Activated naive CD8-positive, alpha-beta T cell (primary cell): Measurements from ENCODE around the gene TFB2M.

Source experiments
- H3K27ac Mint-ChIP-seq: one replicate; pipeline ENCODE4 v1.8.0; 2021; ENCODE audit warnings: mixed read lengths
- H3K27me3 Mint-ChIP-seq: one replicate; pipeline ENCODE4 v1.8.0; 2021; ENCODE audit warnings: mixed read lengths
- H3K36me3 Mint-ChIP-seq: one replicate; pipeline ENCODE4 v1.8.0; 2021; ENCODE audit warnings: mixed read lengths
- H3K4me1 Mint-ChIP-seq: one replicate; pipeline ENCODE4 v1.8.0; 2021; ENCODE audit warnings: low read depth, mixed read lengths
- H3K4me3 Mint-ChIP-seq: one replicate; pipeline ENCODE4 v1.8.0; 2021; ENCODE audit warnings: mild to moderate bottlenecking, mixed read lengths
- H3K9me3 Mint-ChIP-seq: one replicate; pipeline ENCODE4 v1.8.0; 2021; ENCODE audit warnings: low read depth, mixed read lengths

Gene TFB2M

DNA sequence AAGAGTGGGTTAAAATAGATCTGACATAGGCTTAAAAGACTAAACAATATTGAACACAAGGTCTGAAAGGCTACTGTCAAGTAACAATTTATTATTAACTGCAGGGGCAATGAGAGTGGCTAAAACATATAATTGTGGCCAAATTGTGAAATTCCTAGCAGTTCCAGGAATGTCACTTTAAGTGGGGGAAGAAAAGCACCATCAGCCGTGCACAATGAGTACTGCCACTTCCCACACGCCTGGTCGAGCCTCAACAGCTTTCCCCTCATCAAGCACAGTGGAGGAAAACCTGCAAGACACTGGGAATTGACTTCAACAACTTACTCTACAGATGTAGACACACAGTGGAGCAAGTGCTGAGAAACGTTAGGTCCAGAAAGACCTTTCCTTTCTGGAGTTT lies 16.4 kb downstream of the TFB2M start:
- no peaks in the 10 kb centered on the region for H3K9me3 Mint-ChIP-seq
- H3K4me3 Mint-ChIP-seq = no peak overlapping the region

DNA sequence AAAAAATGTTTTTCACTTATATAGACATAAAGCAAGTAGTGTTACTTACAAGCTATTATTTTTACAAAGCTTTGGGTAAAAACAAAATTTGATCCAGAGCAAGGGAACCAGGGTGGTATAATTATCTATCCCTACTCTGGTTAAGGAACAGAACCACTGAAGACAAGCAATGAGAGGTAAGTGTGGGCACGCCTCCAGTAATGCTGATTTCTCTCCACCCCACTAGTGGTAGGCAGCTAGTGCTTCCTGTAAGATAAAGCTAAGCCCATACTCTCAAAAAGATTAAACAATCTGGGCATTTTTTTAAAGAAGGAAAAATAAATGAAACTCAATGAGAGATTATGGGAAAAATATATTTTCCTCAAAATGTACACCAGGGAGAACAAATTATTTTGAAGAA lies 22.1 kb downstream of the TFB2M start:
- Mint-ChIP-seq H3K4me1 (no peaks in the 10 kb centered on the region), H3K9me3 (no peaks in the 10 kb centered on the region), H3K4me3 (no peak overlapping the region), H3K27ac (no peak overlapping the region), H3K27me3 (no peaks in the 10 kb centered on the region), H3K36me3 (peaks cover 10% of the 10 kb centered on the region)

More for the DNA sequence above, 16.4 kb downstream of the TFB2M start:
- Mint-ChIP-seq H3K36me3 (peaks cover 9% of the 10 kb centered on the region), H3K27me3 (no peaks in the 10 kb centered on the region), H3K27ac (no peak overlapping the region), H3K4me1 (no peaks in the 10 kb centered on the region)

DNA sequence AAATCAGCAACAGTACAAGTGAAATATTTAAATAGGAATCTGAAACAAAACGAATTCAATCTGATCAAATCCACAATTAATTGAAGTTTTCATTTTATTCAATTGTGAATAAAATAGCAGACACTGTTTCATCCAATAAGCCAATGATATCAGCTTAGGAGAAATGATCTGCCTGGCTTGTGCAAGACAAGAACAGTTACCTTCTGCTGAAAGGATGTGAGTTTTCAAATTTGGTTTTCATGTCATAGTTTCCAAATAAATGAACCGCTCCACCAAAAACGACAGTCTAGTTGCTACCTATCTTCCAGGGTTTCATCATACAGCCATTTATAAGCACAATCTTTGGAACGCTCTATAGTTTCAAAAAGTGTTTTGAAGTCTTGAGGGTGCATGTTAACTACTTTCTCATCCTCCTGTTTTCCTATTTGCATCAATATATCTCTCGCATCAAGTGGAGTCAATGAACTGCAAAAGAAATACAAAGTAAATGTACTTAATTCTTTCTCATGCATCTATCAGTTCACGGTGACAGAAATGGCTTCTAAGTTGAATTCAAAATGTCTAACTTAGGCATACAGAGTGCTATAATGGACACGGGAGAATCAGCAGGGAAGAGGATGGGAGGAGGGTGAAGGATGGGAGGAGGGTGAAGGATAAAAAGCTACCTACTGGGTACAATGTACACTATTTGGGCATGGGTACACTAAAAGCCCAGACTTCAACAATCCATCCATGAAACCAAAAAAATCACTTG lies 25.1 kb downstream of the TFB2M start:
- Mint-ChIP-seq H3K27ac (no peak overlapping the region), H3K27me3 (no peaks in the 10 kb centered on the region), H3K36me3 (peaks cover 10% of the 10 kb centered on the region), H3K9me3 (no peaks in the 10 kb centered on the region), H3K4me3 (no peak overlapping the region), H3K4me1 (no peaks in the 10 kb centered on the region)

DNA sequence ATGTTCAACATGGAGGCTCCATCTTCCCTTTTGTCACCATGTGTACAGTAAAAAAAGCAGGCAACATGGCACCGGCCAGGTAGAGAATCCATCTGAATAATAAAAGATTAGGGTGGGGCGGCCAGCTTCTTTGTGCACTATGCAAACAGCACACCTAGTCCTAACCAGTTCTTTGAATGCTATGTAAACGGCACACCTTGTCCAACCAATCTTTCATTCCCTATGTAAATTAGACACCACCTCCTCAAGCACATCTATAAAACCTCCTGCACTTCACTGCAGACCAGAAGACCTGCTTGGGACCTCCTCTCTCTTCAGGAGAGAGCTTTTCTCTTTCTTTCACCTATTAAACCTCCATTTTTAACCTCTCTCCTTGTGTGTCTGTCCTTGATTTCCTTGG lies 28.2 kb downstream of the TFB2M start:
- Mint-ChIP-seq H3K36me3 (peaks cover 4% of the 10 kb centered on the region), H3K4me3 (no peak overlapping the region), H3K9me3 (no peaks in the 10 kb centered on the region), H3K4me1 (no peaks in the 10 kb centered on the region), H3K27ac (no peak overlapping the region), H3K27me3 (no peaks in the 10 kb centered on the region)

DNA sequence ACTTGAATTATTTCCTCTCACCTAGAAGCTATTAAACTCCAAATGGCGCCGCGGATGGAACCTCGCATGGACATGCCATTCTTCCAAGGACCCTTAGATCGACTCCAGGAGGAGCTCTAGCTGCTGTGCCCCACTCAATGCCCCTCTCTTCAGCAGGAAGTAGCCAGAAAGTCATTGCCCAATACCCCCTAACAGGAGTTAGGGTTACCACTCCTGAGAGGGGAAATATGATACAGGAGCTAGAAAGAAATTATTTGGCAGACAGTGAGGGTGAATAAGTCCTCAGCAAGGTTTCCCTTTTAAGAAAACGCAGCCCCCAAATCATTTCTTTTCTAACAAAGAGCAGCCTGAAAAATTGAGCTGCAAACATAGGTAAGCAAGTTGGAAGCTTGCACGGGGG lies 28.6 kb downstream of the TFB2M start:
- no peaks in the 10 kb centered on the region for H3K4me1 Mint-ChIP-seq
- H3K4me3 Mint-ChIP-seq = no peak overlapping the region
- H3K36me3 Mint-ChIP-seq = peaks cover 4% of the 10 kb centered on the region
- H3K9me3 Mint-ChIP-seq = no peaks in the 10 kb centered on the region
- no peak overlapping the region for H3K27ac Mint-ChIP-seq
- H3K27me3 Mint-ChIP-seq = no peaks in the 10 kb centered on the region

DNA sequence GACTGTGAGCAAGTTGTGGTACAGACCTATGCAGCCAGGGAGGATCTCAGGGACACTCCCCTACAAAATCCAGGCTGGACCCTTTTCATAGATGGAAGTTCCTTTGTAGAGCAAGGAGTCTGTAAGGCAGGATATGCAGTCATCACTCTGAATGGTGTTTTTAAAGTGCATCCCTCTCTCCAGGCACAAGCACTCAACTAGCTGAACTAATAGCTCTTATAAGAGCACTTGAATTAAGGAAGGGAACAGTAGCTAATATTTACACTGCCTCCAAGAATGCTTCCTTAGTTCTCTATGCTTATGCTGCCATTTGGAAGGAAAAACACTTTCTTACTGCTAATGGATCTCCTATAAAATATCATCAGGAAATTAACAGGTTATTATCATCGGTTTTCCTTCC lies 31.9 kb downstream of the TFB2M start:
- H3K27me3 Mint-ChIP-seq = no peaks in the 10 kb centered on the region
- H3K36me3 Mint-ChIP-seq = peaks cover 4% of the 10 kb centered on the region
- H3K9me3 Mint-ChIP-seq = peaks cover 10% of the 10 kb centered on the region
- no peak overlapping the region for H3K27ac Mint-ChIP-seq
- H3K4me3 Mint-ChIP-seq = no peak overlapping the region
- H3K4me1 Mint-ChIP-seq = no peaks in the 10 kb centered on the region

DNA sequence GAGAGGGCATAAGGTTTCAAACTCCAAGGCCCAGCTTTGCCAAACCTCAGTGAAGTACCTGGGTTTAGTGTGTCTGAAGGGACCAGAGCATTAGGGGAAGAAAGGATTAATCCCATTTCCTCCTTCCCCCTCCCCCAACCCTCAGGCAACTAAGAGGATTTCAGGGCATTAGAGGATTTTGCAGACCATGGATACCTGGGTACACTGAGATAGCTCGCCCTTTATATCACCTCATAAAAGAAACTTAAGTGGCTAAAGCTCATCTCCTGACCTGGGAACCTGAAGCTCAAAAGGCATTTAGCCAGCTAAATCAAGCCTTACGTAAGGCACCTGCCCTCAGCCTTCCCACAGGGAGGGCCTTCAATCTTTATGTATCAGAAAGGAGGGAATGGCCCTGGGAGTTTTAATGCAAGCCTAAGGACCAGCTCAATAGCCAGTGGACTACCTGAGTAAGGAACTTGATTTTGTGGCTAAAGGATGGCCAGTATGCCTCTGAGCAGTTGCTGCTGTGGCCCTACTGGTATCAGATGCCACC lies 32.6 kb downstream of the TFB2M start:
- Mint-ChIP-seq H3K4me1 (no peaks in the 10 kb centered on the region), H3K36me3 (peaks cover 4% of the 10 kb centered on the region), H3K4me3 (no peak overlapping the region), H3K27me3 (no peaks in the 10 kb centered on the region), H3K9me3 (peaks cover 10% of the 10 kb centered on the region), H3K27ac (no peak overlapping the region)

DNA sequence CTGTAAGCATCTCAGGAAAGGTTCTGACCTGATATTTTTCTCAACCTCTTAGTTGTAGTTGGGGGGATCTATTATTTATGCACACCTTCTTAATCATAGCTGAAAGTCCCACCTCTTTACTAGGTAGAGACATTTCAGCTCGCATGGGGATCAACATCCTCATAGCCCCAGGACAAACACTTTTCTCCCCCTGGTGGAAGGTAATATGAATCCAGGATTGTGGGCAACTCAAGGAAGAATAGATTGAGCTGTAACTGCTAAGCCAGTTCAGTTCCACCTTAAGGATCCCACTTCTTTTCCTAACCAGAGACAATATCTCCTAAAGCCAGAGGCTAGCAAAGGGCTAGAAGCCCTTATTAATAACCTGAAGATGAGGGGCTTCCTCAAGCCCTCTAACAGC lies 33.5 kb downstream of the TFB2M start:
- peaks cover 10% of the 10 kb centered on the region for H3K9me3 Mint-ChIP-seq
- no peaks in the 10 kb centered on the region for H3K27me3 Mint-ChIP-seq
- H3K36me3 Mint-ChIP-seq = peaks cover 4% of the 10 kb centered on the region
- H3K4me3 Mint-ChIP-seq = no peak overlapping the region
- no peak overlapping the region for H3K27ac Mint-ChIP-seq
- H3K4me1 Mint-ChIP-seq = peaks cover under 1% of the 10 kb centered on the region

DNA sequence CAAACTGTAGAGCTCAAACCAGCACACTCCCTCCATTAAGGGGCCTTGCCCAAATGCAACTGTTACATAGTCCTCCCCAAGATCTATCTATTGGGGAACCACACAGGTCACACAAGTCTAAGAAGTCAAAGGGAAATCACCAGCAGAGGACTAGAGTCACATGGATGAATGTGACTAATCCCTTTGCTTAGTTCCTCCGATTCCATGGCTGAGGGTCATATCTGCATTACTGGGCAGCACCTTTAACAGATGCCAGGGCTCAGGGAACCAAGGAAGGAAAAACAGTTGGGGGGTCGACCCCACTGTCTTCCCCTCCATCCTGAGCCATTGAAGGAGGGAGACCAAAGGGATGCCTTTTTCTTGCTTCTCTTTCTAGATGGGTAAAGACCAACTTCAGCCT lies 35.6 kb downstream of the TFB2M start:
- H3K9me3 Mint-ChIP-seq = peaks cover 10% of the 10 kb centered on the region
- no peak overlapping the region for H3K27ac Mint-ChIP-seq
- no peaks in the 10 kb centered on the region for H3K27me3 Mint-ChIP-seq
- H3K36me3 Mint-ChIP-seq = peaks cover 4% of the 10 kb centered on the region
- H3K4me3 Mint-ChIP-seq = no peak overlapping the region
- peaks cover 5% of the 10 kb centered on the region for H3K4me1 Mint-ChIP-seq

- peaks cover 5% of the 10 kb centered on the region for H3K4me1 Mint-ChIP-seq
- peaks cover 10% of the 10 kb centered on the region for H3K9me3 Mint-ChIP-seq
- peaks cover 4% of the 10 kb centered on the region for H3K36me3 Mint-ChIP-seq
- no peak overlapping the region for H3K4me3 Mint-ChIP-seq
- H3K27ac Mint-ChIP-seq = no peak overlapping the region
- H3K27me3 Mint-ChIP-seq = no peaks in the 10 kb centered on the region
Observed at GRCh38 chr1:246528933-246529731, 36.9 kb downstream of the TFB2M start.

GRCh38 chr1:246527402-246528088 lies 38.5 kb downstream of the TFB2M start:
- Mint-ChIP-seq H3K27ac (no peak overlapping the region), H3K4me3 (no peak overlapping the region), H3K4me1 (peaks cover 5% of the 10 kb centered on the region), H3K9me3 (peaks cover 10% of the 10 kb centered on the region), H3K27me3 (no peaks in the 10 kb centered on the region), H3K36me3 (peaks cover 4% of the 10 kb centered on the region)

DNA sequence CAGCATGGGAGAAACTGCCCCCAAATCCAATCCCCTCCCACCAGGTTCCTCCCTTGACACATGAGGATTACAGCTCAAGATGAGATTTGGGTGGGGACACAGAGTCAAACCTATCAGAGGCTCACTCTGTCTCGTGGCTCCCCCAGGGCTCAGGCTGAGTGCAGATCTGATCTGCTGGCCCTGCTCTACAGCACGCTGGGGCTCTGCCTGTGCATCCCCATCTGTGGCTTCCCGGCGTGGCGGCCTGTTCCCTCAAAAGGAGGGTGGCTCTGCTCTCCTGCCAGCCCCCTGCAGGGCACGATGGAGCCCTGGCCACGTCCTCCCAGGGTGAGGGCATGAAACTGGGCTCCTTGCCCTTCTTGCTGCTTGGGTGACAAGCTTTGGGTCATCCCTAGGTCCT lies 39.1 kb downstream of the TFB2M start:
- Mint-ChIP-seq H3K9me3 (peaks cover 10% of the 10 kb centered on the region), H3K27me3 (no peaks in the 10 kb centered on the region), H3K36me3 (peaks cover 4% of the 10 kb centered on the region), H3K27ac (no peak overlapping the region), H3K4me3 (no peak overlapping the region), H3K4me1 (peaks cover 5% of the 10 kb centered on the region)

DNA sequence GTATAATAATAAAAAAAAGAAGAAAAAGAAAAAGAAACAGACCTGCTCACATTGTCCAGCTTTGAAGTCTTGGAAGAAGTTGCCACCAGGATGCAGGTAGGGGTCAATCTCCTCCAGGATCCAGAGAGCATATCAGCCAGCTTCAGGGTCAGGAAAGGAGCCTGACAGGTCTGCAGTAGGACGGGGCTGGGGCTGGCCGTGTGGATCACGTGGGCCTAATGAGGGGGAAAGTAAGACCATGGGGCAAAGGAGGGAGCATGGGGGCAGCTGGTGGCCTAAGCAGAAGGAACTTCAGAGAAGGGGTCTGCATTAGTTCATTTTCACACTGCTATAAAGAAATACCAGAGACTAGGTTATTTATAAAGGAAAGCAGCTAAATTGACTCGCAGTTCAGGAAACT lies 39.7 kb downstream of the TFB2M start:
- no peak overlapping the region for H3K4me3 Mint-ChIP-seq
- peaks cover 5% of the 10 kb centered on the region for H3K4me1 Mint-ChIP-seq
- H3K27ac Mint-ChIP-seq = no peak overlapping the region
- peaks cover 4% of the 10 kb centered on the region for H3K36me3 Mint-ChIP-seq
- no peaks in the 10 kb centered on the region for H3K27me3 Mint-ChIP-seq
- peaks cover 8% of the 10 kb centered on the region for H3K9me3 Mint-ChIP-seq

DNA sequence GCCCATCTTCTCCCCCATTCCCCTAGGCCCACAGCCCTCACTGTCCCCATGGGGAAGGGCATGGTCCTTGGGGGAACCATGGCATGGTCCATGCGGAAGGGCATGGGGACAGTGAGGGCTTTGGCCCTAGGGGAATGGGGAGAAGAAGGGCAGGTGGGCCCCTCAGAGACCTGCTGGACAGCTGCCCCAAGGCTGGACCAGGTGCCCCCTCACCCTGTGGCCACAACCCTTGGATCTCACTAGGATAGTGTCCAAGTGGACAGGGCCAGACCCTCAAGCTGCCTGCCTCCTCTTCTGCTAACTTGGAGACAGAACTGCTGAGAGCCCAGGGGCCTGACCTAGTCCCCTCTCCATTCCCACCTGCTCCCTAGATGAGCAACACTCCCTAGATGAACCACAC lies 46.5 kb downstream of the TFB2M start:
- Mint-ChIP-seq H3K27ac (no peak overlapping the region), H3K36me3 (peaks cover 2% of the 10 kb centered on the region), H3K4me1 (no peaks in the 10 kb centered on the region), H3K4me3 (no peak overlapping the region), H3K27me3 (no peaks in the 10 kb centered on the region), H3K9me3 (peaks cover 7% of the 10 kb centered on the region)
